ENCODE data around the gene SLC34A3.
A peak's percentile ranks its signal among the peaks of the same experiment; 100 is the strongest.
"Not testable (repeated sequence)": the region's sequence is repeated elsewhere in the genome, so short reads cannot be mapped to it uniquely, and the experiment has no call there.

SLC34A3 gene

DNA sequence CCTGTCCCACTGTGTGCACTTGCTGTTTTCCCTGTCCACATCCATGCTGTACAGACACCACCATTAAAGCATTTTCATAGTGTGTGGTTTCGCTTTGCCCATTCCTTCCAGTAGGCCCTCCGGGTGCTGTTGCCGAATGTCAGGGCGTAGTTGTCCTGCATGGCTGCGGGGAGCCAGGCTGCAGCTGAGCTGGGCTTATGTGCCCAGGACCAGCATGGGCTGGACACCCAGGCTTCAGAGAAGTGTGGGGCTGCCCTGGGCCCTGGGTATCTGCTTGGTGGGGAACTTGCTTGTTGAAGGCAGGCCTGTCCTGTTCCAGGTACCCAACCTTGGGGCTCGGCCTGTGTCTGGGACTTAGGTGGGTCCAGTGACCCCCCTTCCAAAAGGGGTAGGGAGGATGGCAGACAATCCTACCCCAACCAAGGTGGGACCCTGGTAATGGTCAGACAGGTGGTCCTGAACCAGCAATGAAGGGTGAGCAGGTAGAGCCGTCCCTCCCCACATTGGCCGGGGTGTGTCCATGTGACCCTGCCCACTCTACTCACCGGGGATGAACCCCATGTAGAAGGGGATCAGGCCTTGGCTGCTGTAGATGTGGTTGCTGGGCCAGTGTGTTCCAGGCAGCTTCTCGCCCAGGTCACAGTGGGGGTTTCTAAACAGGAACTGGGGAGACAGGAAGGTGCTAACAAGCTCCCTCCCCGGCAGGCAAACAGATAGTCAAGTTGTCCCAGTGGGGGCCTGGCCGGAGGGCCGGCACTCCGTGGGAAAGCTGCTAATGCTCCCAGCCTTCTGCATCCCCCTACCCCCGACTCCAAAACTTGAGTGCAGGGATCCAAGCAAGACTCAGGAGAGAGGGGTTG is 13.2 kb downstream of the SLC34A3 start:
- no peak for DNase-seq

DNA sequence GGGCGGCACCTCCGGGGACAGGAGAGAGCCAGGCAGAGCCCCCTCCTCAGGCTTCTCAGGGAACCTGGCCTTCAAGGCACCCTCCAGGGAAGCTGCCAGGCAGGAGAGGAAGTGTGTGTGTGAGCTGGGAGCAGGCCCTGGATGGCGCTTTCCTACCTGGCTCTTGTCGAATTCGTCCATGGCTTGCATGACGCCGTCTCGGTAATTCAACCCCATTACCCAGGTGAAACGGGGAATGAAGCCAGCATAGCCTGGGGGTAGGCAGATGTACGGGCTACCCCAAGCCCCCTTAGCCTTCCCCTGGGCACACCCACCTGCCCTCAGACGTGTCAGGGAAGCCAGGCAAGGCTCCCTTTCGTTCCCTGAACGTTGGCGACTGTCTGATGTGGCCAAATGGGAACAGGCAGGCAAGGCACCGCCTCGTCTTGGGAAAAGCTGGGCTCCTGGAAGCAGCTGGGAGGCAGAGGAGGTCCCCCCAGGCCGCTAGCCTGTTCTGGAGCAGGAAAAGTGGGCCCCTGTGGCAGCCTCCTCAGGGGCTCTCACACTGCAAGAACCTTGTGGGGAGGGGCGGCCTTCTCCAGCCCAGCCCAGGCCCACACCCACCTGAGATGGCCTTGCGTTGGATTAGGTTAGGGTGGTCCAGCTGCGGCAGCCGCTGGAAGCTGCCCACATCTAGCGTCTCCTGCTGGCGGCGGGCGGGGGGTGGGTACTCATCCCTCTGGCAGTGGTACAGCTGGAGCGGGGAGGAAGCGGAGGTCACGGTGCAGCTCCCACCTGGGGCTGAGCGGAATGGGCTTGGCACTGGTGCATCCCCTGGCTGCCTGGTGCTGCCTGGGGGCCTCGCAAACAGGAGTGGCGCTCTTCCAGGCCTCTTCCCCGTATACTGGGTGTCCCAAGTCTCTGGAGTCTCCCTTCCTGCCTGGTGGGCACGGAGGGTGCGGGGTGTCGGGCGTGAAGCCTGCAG is 14.1 kb downstream of the SLC34A3 start:
- DNase-seq: no peak

DNA sequence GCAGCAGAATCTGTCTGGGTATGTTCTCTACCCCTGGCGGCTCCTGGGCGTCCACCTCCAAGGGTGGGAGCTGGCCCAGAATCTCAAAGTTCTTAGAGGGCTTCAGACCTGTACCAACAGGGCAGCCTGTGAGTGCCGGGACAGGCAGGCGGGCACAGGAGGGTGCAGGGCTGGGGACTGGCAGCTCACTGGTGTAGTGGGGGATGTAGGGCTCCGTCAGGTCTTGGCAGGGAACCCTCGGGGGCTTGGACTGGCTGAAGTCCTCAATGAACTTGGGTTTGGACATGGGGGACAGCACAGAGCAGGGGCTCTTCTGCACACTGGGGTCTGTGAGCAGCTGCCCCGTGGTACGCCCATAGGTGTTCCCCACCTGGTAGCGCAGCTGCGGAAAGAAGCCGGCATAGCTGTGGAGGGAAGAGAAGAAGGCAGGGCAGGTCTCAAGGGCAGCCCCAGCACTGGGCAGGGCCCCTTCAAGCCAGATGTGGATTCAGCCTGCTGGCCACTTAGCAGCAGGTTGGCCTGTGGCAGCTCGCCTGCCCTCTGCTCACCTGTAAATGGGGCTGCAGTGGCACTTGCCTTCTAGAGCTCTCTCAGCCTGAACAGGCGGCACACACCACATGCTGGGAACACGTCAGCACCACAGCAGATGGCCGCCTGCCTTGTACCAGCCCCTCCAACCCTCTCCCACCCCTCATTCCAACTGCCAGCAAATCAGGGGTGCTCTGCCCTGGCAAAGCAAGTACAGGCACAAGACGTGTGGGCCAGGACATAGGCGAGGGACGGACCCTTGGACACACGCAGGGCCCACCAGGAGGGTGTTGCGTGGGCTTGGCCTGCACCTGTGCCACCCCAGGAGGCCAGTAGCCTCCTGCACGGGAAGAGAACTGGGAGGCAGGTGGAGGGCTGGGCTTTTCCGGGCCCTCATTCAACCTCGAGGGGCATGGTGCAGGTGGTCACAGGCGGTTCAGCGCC is 15.0 kb downstream of the SLC34A3 start:
- no peak for DNase-seq

DNA sequence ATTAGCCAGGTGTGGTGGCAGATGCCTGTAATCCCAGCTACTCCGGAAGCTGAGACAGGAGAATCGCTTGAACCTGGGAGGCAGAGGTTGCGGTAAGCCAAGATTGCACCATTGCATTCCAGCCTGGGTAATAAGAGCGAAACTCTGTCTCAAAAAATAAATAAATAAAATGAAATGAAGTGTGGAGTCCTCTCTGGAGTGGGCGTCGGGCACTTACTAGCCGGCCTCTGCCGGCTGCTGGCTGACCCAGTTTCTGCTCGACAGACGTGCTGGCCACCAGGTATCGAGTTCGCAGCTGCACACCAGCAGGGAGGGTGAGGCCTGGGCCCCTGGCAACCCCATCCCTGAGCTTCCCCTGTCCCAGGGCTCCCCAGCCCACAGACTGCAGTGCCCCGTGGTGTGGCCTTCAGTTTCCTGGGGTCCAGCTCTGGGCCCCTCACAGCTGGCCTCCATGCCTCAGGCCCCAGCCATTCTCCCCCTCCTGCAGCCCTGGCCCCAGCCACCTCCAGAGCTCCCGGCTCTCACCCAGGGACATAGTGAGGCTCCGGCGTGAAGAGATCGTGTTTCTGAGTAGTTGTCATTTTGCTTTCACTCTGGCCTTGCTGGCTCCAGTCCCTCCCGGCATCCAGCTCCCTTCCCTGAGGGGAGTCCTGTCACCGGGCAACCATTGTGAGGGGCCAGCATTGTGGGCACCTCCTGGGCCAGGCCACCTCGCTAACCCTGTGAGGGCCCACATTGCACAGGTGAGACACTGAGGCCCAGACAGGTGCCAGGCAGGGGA is 16.6 kb downstream of the SLC34A3 start:
- DNase-seq: no peak

DNA sequence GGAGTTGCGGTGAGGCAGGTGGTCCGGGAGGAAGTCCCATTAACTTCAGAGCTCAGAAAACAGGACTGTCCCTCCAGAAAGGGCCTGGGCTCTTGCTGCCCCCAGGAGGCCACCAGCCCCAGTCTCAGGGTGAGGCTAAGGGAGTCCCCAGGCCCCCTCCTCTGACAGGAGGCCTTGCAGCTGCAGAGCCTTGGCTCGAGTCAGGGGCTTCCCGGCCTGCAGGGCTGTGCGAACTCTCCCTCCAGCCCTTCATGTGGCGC is 17.1 kb downstream of the SLC34A3 start:
- DNase-seq: no peak

DNA sequence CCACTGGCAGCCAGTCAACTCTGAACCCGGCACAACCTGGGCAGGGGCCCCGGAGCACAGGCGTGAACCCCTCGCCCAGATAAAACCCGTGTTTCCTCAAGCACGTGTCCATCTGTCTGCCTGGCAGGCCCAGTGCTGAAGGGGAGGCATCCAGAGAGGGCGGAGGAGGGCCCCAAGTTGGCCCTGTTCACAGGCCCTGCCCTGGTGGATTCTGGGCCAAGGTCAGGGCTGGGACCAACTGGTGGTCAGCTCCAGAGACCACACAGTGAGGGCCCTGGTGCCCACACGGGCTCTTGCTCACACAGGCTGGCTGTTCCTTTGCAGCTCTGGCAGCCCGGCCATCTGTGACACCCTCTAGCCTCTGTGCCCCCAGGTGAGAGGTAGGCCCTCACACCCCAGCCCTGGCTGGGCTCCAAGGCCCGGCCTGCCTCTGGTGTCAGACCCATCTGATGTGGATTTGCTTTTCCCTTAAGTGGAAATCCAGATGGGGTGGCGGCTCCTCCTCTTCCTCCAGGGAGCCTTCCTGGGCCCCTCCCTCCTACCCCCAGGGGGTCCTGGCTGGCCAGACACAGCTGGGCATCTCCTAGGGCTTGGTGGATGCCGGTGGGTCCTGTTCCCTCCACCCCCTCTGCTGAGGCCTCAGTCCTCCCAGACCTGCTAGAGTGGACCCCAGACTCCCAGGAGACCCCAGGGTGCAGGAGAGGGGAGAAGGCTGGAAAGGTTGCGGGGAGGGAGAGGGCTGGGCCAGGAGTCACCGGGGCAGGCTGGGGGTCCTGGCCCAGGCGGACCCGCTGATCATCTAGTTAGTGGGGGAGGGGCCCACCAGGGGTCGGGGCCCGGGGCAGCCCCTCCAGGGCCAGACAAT is 19.9 kb downstream of the SLC34A3 start:
- DNase-seq: no peak

DNA sequence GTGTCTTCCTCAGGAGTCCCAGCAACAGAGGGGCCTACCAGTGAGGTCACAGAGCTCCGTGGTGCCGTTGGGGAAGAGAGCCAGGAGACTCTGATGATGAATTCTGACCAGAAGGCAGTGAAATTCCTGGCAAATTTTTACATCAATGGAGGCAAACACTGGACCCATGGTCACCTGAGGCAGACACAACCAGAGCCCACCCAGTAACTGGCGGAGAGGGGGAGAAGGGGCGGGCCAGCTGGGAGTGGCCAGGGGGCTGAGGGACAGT is 20.4 kb downstream of the SLC34A3 start, which contains the start of gene STPG3:
Gene STPG3, plus strand, starts transcription at position 93 of the 268 bp plus-strand sequence. Its CDS starts 1 bp downstream, at position 94.
- DNase-seq: no peak

DNA sequence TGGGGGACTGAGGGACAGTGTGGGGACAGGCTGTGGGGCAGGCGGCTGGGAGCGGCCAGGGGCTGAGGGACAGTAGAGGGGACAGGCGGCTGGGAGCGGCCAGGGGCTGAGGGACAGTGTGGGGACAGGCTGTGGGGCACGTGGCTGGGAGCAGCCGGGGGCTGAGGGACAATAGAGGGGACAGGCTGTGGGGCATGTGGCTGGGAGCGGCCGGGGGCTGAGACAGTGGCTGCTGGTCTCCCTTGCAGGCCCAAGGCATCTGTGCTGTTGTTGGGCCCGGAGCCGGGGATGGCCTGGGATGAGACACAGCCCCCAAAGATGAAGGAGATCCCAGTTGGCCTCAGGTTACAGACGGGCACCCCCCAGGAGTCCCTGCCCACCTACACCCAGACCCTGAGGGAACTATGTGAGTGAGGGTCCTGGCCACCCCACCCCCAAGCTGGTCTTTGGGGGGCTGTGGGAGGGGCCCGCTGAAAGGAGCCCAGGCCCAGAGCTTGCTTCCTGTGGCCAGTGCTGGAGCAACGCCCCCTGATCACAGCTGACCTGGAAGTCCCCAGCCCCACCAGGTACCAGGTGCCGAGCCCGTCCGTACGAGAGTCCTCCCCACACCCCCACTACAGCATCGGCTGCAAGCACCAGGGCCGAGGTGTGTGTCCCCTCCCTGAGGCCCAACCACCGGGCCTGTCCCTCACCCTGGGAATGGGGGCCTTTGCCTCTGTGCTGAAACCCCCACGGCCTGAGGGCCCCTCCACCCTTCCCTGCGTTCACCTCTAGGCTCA is 21.0 kb downstream of the SLC34A3 start:
- DNase-seq: no peak

DNA sequence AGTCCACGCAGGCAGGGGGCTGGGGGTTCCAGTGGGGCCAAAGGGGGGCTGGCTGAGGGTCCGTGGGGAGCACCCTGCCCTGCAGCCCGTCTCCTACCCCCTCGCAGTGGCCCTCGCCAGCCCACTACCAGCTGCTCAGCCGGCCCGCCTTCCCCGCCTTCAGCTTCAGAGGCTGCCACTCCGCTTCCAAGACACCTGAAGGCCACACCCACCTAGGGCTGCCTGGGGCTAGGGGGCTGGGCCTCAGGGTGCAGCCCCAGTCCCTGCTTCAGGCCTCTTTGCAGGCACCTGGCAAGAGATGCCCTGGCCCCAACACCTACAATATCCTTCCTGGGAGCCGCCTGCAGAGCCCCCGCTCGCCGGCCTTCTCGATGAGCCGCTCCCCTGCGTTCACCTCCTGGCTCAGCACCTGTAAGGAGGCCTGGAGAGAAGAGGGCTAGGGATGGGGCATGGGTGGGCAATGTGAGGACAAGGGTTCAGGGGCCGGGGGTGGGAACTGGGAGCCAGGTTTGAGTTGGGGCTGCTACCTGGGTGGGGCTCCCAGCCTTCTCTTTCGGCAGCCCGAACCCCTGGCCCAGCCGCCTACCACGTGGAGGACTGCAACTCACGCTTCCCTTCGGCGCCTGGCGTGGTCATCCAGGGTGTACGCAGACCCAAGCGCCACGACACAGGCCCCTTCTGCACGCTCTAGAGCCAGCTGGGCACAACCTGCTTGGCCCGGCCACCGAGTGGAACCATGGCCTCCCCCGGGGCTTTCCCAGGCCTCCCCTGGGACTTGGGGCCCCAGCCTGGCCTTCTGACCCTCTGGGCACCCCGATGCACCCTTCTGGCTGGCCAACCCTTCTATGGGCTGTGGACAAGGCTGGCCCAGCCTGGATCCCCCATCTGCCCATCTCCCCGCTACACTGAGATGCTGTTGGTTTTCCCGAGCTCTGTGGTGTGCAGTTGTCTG is 22.1 kb downstream of the SLC34A3 start:
- no peak for DNase-seq

DNA sequence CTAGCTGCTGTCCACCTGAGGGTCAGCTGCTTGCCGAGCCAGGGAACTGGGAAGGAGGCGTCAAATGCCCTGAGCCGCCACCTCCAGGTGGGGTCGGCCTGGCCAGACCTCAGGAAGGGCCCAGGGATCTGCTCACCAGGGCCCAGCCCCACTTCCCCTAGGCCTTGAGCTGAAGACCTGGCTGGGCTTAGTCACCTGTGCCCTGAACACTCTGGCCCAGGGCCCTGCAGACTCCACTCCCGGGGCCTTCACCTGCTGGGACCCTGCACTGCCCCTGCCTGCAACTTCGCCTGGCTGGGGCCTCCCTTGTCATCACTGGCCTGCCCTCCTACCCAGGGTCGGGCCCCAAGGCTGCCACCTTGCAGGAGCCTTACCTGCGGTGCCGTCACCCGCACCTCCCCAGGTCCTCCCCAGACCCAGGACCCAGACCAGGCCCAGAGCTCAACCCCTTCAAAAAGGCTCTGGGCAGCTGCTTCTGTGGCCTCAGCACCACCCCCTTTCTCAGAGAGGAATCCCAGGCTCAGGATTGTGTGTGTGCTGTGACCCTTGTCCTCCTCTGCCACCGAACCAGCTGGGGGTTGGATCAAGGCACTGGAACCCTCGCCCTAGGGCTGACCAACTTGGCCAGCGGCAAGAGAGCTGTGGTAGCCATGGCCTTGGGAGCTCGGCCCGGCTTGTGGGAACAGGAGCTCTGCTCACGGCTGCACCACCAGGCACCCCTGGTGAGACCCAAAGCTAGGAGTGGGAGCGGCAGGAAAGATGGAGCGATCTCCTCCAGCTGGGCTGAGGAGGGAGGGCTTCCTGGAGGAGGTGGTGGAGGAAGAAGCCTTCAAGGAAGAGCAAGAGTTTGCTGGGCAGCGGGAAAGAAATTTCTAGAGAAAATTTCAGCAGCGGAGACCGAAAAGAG is 23.3 kb downstream of the SLC34A3 start:
- no peak for DNase-seq

DNA sequence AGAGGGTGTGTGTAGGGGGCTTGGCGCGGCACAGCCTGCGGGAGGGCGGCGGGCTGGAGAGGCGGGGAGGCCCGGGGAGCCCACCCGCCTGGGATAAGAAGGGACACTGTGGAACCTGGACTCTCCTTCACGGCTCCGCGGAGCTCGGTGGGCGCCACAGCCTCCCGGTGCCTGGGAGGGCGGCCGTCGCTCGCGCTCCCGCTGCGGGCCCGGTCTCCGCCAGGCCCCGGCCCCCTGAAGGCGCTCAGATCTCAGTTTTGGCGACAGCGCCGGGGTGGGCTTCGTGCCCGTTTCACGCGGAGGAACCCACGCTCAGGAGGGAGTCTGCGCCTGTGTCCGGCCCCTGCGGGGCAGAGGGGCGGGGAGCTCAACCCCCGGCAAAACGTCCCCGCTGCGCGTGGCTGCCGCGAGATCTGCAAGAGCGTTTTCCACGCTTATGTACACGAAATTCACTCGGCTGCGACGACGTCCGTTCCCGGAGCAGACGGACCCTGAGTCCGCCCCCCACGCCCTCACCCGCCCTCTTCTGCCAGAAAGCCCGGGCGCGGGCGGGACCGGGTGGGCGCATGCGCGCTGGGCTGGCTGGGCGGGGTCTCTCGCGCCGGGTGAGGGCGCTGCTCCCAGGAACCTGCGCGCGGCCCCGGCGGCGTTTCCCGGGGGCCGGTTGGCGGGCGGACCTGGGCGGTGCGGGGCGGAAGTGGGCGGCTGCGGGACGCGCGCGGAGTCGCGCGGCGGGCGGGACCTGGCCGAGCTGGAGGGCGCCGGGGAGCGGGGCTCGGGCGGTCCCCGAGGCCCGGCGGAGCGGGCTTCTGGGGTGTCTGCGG is 24.1 kb downstream of the SLC34A3 start, which contains the start of gene NELFB:
Gene NELFB, plus strand, starts transcription at position 704 of the 824 bp plus-strand sequence.
- peak; percentile 91 to 99 for DNase-seq

DNA sequence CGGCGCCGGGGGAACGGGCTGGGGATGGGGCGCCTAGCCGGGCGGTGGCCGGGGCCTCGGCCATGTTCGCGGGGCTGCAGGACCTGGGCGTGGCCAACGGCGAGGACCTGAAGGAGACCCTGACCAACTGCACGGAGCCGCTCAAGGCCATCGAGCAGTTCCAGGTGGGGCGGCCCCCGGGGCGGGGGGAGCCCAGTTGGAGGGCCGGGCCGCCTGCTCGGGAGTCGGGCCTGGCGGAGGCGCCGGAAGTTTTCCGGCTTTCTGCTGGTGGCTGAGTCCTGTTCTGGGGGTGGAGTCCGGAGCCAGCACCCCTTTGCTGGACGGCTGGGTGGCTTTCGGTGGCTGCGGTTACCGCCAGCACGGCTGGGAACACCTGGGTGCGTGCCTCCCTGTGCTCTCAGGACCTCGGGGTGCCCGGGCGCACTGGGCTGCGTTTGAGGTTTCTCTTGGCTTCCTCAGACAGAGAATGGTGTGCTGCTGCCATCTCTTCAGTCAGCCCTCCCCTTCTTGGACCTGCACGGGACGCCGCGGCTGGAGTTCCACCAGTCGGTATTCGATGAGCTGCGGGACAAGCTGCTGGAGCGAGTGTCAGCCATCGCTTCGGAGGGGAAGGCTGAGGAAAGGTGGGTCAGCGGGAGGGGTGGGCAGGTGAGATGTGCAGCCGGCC is 24.9 kb downstream of the SLC34A3 start:
- DNase-seq: no peak

DNA sequence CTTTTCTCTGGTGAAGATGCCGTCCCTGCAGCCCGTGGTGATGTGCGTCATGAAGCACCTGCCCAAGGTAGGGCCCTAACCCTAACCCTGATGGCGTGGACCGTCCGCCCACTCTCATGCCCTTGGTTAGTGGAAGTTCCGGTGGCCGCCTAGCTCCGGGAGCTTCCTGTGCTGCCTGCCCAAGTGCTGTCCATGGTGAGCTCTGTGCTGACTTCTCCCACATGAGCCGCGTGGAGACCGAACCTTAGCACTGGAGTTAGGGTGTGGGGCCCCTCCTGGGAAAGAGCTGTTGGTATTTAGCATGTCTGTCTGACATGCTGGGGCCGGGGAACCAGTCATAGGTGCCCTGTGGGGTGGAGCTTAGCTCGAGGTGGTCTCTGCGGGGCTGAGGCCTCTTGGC is 25.7 kb downstream of the SLC34A3 start:
- DNase-seq: no peak

DNA sequence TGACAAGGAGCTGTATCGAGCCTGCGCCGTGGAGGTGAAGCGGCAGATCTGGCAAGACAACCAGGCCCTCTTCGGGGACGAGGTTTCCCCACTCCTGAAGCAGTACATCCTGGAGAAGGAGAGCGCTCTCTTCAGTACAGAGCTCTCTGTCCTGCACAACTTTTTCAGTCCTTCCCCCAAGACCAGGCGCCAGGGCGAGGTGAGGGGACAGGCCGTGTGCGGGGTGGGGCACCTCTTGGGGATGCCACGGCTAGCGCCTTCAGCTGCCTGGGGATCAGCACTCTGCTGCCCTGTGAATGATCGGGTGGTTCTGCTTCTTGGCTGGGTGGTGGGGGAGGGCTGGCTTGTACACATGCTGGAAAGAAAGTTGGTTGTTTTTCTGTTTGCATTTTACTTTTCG is 26.2 kb downstream of the SLC34A3 start:
- DNase-seq: no peak

DNA sequence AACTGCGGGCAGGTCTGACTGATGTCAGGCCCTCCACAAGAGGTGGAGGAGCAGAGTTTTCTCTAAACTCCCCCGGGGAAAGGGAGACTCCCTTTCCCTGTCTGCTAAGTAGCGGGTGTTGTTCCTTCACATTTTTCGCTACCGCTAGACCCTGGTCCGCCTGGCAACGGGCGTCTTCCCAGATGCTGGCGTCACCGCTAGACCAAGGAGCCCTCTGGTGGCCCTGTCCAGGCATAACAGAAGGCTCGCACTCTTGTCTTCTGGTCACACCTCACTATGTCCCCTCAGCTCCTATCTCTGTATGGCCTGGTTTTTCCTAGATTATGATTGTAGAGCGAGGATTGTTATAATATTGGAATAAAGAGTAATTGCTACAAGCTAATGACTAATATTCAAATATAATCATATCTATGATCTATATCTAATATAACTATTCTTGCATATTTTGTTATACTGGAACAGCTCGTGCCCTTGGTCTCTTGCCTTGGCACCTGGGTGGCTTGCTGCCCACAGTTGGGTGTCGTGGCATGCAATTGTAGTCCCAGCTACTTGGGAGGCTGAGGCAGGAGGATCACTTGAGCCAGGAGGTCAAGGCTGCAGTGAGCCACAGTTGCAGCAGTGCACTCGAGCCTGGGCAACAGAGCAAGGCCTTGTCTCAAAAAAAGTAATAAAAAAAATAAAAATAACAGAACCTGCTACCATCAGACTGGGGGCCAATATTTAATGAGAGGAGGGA is 31.6 kb downstream of the SLC34A3 start:
- not testable (repeated sequence) for DNase-seq

DNA sequence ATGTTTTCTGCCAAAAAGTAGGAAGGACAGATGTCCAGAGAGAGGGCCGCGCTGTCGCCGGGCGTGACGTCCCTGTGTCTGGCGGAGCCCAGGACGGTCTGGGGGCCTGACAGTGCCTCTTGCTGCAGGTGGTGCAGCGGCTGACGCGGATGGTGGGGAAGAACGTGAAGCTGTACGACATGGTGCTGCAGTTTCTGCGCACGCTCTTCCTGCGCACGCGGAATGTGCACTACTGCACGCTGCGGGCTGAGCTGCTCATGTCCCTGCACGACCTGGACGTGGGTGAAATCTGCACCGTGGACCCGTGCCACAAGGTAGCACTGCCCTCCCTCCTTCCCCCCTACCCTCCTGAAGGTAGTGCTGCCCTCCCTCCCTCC is 32.2 kb downstream of the SLC34A3 start:
- DNase-seq: no peak
